Osteoblast (primary cell): ENCODE measurements around the gene PHKA2. TPM values are rescaled to one million over a fixed set of nuclear protein-coding genes. Genes with fewer than 3 reads are reported as not detected.

Source experiments
- DNase-seq: peaks from one replicate; pipeline ENCODE4 v3.0.0; 2011; ENCODE audit warnings: low spot score, mixed read lengths; ENCODE audit not compliant: insufficient read length; ENCODE audit errors: missing footprints
- H2AFZ ChIP-seq: 2 replicates; pipeline ENCODE4 v1.6.0; 2011; ENCODE audit warnings: mild to moderate bottlenecking, low read length
- H3K27ac ChIP-seq: 2 replicates; pipeline ENCODE4 v1.5.1; 2011; ENCODE audit warnings: mild to moderate bottlenecking, low read depth, low read length, moderate library complexity
- H3K27me3 ChIP-seq: 2 replicates; pipeline ENCODE4 v1.6.0; 2012; ENCODE audit warnings: mild to moderate bottlenecking, control low read depth, inconsistent platforms, low read length, moderate library complexity; ENCODE audit not compliant: insufficient read depth
- H3K36me3 ChIP-seq: 2 replicates; pipeline ENCODE4 v1.5.1; 2011; ENCODE audit warnings: mild to moderate bottlenecking, low read length, control low read depth, moderate library complexity; ENCODE audit not compliant: insufficient read depth
- H3K4me1 ChIP-seq: 2 replicates; pipeline ENCODE4 v1.5.1; 2011; ENCODE audit warnings: mild to moderate bottlenecking, low read length, control low read depth, moderate library complexity; ENCODE audit not compliant: insufficient read depth
- H3K4me2 ChIP-seq: 2 replicates; pipeline ENCODE4 v1.6.0; 2011; ENCODE audit warnings: mild to moderate bottlenecking, low read length; ENCODE audit not compliant: insufficient read depth
- H3K4me3 ChIP-seq: fragments of 200-600 bp; sonication (generic); 3 replicates; pipeline ENCODE4 v1.5.1; 2012; ENCODE audit warnings: mild to moderate bottlenecking, low read length, inconsistent platforms; ENCODE audit not compliant: insufficient read depth
- H3K79me2 ChIP-seq: 2 replicates; pipeline ENCODE4 v1.6.0; 2012; ENCODE audit warnings: mild to moderate bottlenecking, low read length, control low read depth, inconsistent platforms; ENCODE audit not compliant: insufficient read depth
- H3K9me3 ChIP-seq: 2 replicates; pipeline ENCODE4 v1.5.1; 2011; ENCODE audit warnings: low read depth, low read length, control low read depth
- H4K20me1 ChIP-seq: 2 replicates; pipeline ENCODE4 v1.6.0; 2012; ENCODE audit warnings: mild to moderate bottlenecking, low read length, control low read depth; ENCODE audit not compliant: insufficient read depth
- total RNA-seq: library from RNA; depleted of rRNA; stranded (reverse); fragments of >200 nt; gene quantifications from 2 replicates; pipeline ENCODE4 v1.2.3, GENCODE V29; 2012
- TF ChIP-seq, protein P1 (sequence below): IDR thresholded peaks from 2 replicates; pipeline ENCODE4 v1.5.1; 2011; ENCODE audit warnings: mild to moderate bottlenecking, low read depth, low read length, moderate library complexity; ENCODE audit errors: extremely low read depth

The PHKA2 gene
- total RNA-seq, 1 donor = 13.8 TPM

DNA sequence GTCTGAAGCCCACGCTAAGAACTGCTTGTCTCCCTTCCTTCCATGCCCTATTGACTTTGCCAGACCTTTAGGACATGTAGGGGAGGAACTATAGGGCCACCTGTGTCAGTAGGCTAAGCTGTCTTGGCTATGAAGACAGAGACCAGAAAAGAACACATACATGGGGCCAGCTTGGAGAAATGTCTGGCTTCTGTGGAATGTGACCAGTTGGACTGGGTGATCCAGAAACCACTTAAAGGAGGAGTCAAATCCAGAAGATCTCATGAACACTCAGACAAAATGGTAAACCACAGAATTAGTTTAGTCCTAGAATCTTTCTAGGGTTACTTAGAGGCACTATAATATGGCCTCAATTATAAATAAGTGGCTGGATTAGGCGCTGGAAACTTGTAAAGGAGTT, 42.0 kb downstream of the PHKA2 start:
- H3K4me3 ChIP-seq = no peak overlapping the region
- no peak overlapping the region for H2AFZ ChIP-seq
- H3K4me2 ChIP-seq = no peak overlapping the region
- DNase-seq = no peak
- no peaks in the 10 kb centered on the region for H3K79me2 ChIP-seq
- H3K27ac ChIP-seq = no peak overlapping the region
- no peaks in the 10 kb centered on the region for H3K27me3 ChIP-seq
- H3K9me3 ChIP-seq = no peaks in the 10 kb centered on the region
- H3K36me3 ChIP-seq = peaks cover 4% of the 10 kb centered on the region
- no peaks in the 10 kb centered on the region for H4K20me1 ChIP-seq
- TF ChIP-seq, protein P1, sequence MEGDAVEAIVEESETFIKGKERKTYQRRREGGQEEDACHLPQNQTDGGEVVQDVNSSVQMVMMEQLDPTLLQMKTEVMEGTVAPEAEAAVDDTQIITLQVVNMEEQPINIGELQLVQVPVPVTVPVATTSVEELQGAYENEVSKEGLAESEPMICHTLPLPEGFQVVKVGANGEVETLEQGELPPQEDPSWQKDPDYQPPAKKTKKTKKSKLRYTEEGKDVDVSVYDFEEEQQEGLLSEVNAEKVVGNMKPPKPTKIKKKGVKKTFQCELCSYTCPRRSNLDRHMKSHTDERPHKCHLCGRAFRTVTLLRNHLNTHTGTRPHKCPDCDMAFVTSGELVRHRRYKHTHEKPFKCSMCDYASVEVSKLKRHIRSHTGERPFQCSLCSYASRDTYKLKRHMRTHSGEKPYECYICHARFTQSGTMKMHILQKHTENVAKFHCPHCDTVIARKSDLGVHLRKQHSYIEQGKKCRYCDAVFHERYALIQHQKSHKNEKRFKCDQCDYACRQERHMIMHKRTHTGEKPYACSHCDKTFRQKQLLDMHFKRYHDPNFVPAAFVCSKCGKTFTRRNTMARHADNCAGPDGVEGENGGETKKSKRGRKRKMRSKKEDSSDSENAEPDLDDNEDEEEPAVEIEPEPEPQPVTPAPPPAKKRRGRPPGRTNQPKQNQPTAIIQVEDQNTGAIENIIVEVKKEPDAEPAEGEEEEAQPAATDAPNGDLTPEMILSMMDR = no peak
- H3K4me1 ChIP-seq = no peaks in the 10 kb centered on the region

DNA sequence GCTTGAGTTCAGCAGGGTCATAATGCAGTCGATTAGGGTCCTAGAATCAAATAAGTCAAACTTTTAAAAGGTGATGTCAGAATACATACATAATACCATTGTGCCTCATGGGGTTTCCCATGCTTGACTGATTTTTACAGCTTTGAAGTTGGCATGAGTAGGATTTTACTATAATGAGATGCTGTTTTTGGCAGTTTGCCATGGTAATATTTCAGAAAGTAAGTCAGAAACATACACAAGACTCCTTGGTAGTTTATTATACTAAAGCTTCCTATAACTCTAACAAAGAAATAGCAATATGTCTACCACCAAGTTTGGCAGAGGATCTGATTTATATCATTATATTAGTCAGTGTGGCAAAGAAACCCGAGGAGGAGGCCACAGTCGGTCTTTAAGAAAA, 45.2 kb downstream of the PHKA2 start:
- Histone ChIP-seq H4K20me1 (no peaks in the 10 kb centered on the region), H3K79me2 (no peaks in the 10 kb centered on the region), H3K4me1 (no peaks in the 10 kb centered on the region), H3K9me3 (no peaks in the 10 kb centered on the region), H3K4me3 (no peak overlapping the region), H2AFZ (no peak overlapping the region), H3K27ac (no peak overlapping the region), H3K4me2 (no peak overlapping the region), H3K27me3 (no peaks in the 10 kb centered on the region), H3K36me3 (peaks cover 4% of the 10 kb centered on the region)
- peak; percentile 49 for DNase-seq
- TF ChIP-seq, protein P1 = no peak

DNA sequence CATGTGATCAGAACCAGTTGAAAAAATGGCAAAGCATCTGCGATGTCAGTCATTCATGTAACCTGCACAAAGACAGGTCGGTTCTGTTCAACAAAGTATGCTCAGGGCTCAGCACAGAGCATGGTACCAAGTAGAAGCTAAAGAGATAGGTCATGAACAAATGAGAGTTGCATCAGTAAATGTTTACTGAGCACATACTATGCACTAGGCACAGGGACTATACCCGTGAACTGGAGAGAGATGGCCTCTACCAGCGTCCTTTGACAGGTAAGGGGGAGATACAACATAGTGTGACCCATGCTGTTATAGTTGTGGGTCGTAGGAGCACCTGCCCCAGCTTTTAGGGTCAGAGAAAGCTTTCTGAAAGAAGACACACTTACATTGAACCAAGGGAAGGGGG, 46.7 kb downstream of the PHKA2 start:
- no peaks in the 10 kb centered on the region for H3K9me3 ChIP-seq
- peaks cover 4% of the 10 kb centered on the region for H3K36me3 ChIP-seq
- no peak overlapping the region for H2AFZ ChIP-seq
- no peak overlapping the region for H3K4me3 ChIP-seq
- no peaks in the 10 kb centered on the region for H3K79me2 ChIP-seq
- no peak overlapping the region for H3K27ac ChIP-seq
- H4K20me1 ChIP-seq = no peaks in the 10 kb centered on the region
- no peak for DNase-seq
- H3K27me3 ChIP-seq = no peaks in the 10 kb centered on the region
- TF ChIP-seq, protein P1 = no peak
- no peaks in the 10 kb centered on the region for H3K4me1 ChIP-seq
- no peak overlapping the region for H3K4me2 ChIP-seq

DNA sequence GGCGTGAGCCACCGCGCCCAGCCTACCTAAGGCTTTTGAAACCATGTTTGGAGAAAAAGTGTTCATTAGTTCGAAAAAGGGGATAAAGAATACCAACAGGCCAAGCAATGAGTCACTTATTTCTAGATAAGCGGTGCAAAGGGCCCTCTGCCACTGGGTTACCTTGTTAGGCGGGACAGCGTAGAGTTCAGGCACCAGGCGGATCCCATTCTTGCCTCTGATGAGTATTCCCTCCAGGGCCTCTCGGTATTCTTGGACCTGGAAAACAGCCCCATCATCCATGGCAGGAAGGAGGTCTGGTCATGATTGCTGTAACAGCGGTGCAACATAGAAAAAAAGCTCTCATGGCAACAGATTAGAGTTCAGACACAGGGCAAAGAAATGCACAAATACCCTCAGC, 48.0 kb downstream of the PHKA2 start:
- H3K36me3 ChIP-seq = no peaks in the 10 kb centered on the region
- TF ChIP-seq, protein P1 = no peak
- no peak overlapping the region for H3K27ac ChIP-seq
- DNase-seq = no peak
- no peaks in the 10 kb centered on the region for H3K9me3 ChIP-seq
- no peak overlapping the region for H3K4me3 ChIP-seq
- no peaks in the 10 kb centered on the region for H3K79me2 ChIP-seq
- no peaks in the 10 kb centered on the region for H3K4me1 ChIP-seq
- no peak overlapping the region for H3K4me2 ChIP-seq
- H4K20me1 ChIP-seq = peaks cover 5% of the 10 kb centered on the region
- H2AFZ ChIP-seq = no peak overlapping the region
- no peaks in the 10 kb centered on the region for H3K27me3 ChIP-seq
